Upper lobe of left lung (tissue), 4 donors: Measurements from ENCODE around the gene WDFY3.

Experiments
- EP300 ChIP-seq, 4 donors: sonication (generic); formaldehyde crosslinking; IDR thresholded peaks; one replicate each; pipeline ENCODE4 v1.5.1; 2017; ENCODE audit warnings: antibody characterized with exemption in 4 of 4, control low read depth in 2 of 4
- POLR2AphosphoS5 ChIP-seq, 2 donors: sonication (generic); formaldehyde crosslinking; IDR thresholded peaks; one replicate each; pipeline ENCODE4 v1.5.1; 2017; ENCODE audit warnings: antibody characterized with exemption in 2 of 2
- TF ChIP-seq, protein P1 (sequence below), 6 experiments: fragments of 450-650 bp in 4 of 6; fragments of 200-600 bp in 2 of 6; sonication (generic) in 2 of 6; IDR thresholded peaks; one replicate each; pipeline ENCODE4 v1.5.1; 2016 to 2019; ENCODE audit warnings: antibody characterized with exemption in 6 of 6

DNA sequence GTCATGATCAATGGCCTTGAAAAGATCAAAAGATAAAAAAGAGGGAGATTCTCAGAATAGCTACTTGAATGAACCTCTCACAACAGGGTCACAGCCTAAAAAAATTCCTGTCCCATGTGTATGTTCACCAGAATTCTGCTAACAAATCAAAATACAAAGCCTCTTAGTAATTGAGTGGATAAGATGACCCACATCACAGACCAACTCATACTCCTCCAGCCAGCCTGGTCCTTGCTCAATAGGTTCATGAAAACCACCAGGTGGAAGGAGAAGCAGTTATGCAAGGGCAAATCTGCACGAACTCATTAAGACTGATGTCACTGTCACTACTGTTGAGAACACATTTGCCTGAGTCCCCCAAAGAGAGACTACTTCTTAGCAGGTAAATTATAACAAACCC lies 21.5 kb downstream of the WDFY3 start:
- TF ChIP-seq, protein P1, sequence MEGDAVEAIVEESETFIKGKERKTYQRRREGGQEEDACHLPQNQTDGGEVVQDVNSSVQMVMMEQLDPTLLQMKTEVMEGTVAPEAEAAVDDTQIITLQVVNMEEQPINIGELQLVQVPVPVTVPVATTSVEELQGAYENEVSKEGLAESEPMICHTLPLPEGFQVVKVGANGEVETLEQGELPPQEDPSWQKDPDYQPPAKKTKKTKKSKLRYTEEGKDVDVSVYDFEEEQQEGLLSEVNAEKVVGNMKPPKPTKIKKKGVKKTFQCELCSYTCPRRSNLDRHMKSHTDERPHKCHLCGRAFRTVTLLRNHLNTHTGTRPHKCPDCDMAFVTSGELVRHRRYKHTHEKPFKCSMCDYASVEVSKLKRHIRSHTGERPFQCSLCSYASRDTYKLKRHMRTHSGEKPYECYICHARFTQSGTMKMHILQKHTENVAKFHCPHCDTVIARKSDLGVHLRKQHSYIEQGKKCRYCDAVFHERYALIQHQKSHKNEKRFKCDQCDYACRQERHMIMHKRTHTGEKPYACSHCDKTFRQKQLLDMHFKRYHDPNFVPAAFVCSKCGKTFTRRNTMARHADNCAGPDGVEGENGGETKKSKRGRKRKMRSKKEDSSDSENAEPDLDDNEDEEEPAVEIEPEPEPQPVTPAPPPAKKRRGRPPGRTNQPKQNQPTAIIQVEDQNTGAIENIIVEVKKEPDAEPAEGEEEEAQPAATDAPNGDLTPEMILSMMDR (IDR thresholded peaks at IDR 0.05) = no peak
- TF ChIP-seq EP300 (IDR thresholded peaks at IDR 0.05) (no peak), POLR2AphosphoS5 (IDR thresholded peaks at IDR 0.05) (no peak)
